IMR-90 (cell line): ENCODE data around the gene CCDC170. TPM values are rescaled to one million over a fixed set of nuclear protein-coding genes. Genes with fewer than 3 reads are reported as not detected.
A peak's percentile ranks its signal among the peaks of the same experiment; 100 is the strongest.

Experiments used
- ATAC-seq: fragments of 200-7000 bp; cut with Tn5 transposase; 2 replicates; pipeline ENCODE4 v1.9.1; 2020; ENCODE audit warnings: low read depth, mild to moderate bottlenecking, moderate library complexity
- BruUV-seq: library from RNA; stranded (reverse); fragments of 400-500 nt; replicated peaks from 2 replicates; lab custom pipeline; 2021; lab: Mats Ljungman, UMichigan
- CTCF ChIA-PET: fragments of 300-600 bp; formaldehyde crosslinking; extraction: SDS; loops from one replicate; lab custom pipeline; 2021; ENCODE audit warnings: antibody characterized with exemption; lab: Yijun Ruan, JAX
- POLR2A ChIA-PET: fragments of 300-600 bp; sonication (Branson Sonifier 250); formaldehyde crosslinking; loops from one replicate; lab custom pipeline; 2022; ENCODE audit warnings: antibody characterized with exemption; ENCODE audit not compliant: unreplicated experiment; lab: Charles Lee
- DNase-seq: peaks from one replicate; pipeline ENCODE4 v3.0.0; 2013
- H2AFZ ChIP-seq: replicated peaks from 2 replicates; pipeline ENCODE3; 2013; ENCODE audit warnings: low read length, mild to moderate bottlenecking; ENCODE audit not compliant: poor library complexity
- H2AK5ac ChIP-seq: 2 replicates; pipeline ENCODE4 v1.6.1; 2013; ENCODE audit warnings: low read depth, low read length, inconsistent platforms
- H2AK9ac ChIP-seq: replicated peaks from 2 replicates; pipeline ENCODE3; 2013; ENCODE audit warnings: mild to moderate bottlenecking, low read depth, low read length, moderate library complexity; ENCODE audit not compliant: poor library complexity
- H2BK120ac ChIP-seq: 2 replicates; pipeline ENCODE4 v1.6.1; 2013; ENCODE audit warnings: low read depth, low read length, inconsistent platforms
- H2BK15ac ChIP-seq: 3 replicates; pipeline ENCODE4 v1.6.1; 2013; ENCODE audit warnings: low read depth, low read length, inconsistent platforms
- H2BK20ac ChIP-seq: 2 replicates; pipeline ENCODE4 v1.6.1; 2013; ENCODE audit warnings: low read depth, mild to moderate bottlenecking, inconsistent platforms, low read length, moderate library complexity
- H2BK5ac ChIP-seq: 2 replicates; pipeline ENCODE4 v1.6.1; 2013; ENCODE audit warnings: mild to moderate bottlenecking, low read depth, low read length, inconsistent platforms; ENCODE audit not compliant: poor library complexity, severe bottlenecking
- H3K14ac ChIP-seq: replicated peaks from 2 replicates; pipeline ENCODE4 v1.6.1; 2013; ENCODE audit warnings: low read depth, low read length, inconsistent platforms
- H3K18ac ChIP-seq: 2 replicates; pipeline ENCODE4 v1.6.1; 2013; ENCODE audit warnings: low read depth, low read length, control low read depth
- H3K23ac ChIP-seq: 2 replicates; pipeline ENCODE4 v1.6.1; 2013; ENCODE audit warnings: low read depth, low read length, inconsistent platforms
- H3K27ac ChIP-seq: 2 replicates; pipeline ENCODE4 v1.5.1; 2013; ENCODE audit warnings: mild to moderate bottlenecking, control low read depth, low read length; ENCODE audit not compliant: insufficient read depth
- H3K27me3 ChIP-seq: 2 replicates; pipeline ENCODE4 v1.6.1; 2013; ENCODE audit warnings: low read length; ENCODE audit not compliant: control insufficient read depth, insufficient read depth
- H3K36me3 ChIP-seq: 2 replicates; pipeline ENCODE4 v1.6.1; 2013; ENCODE audit warnings: low read length, mixed read lengths; ENCODE audit not compliant: control insufficient read depth, insufficient read depth
- H3K4ac ChIP-seq: 2 replicates; pipeline ENCODE4 v1.6.1; 2013; ENCODE audit warnings: low read depth, low read length, inconsistent platforms
- H3K4me1 ChIP-seq: 2 replicates; pipeline ENCODE4 v1.6.1; 2013; ENCODE audit warnings: low read length, mixed read lengths; ENCODE audit not compliant: control insufficient read depth, insufficient read depth
- H3K4me2 ChIP-seq: 2 replicates; pipeline ENCODE4 v1.6.1; 2013; ENCODE audit warnings: low read depth, mild to moderate bottlenecking, control low read depth, low read length, moderate library complexity
- H3K4me3 ChIP-seq: 2 replicates; pipeline ENCODE4 v1.5.1; 2013; ENCODE audit warnings: low read depth, mild to moderate bottlenecking, control low read depth, low read length, moderate library complexity; ENCODE audit not compliant: insufficient read depth
- H3K56ac ChIP-seq: 2 replicates; pipeline ENCODE4 v1.6.1; 2013; ENCODE audit warnings: low read length, inconsistent platforms; ENCODE audit not compliant: insufficient read depth; ENCODE audit errors: extremely low read depth
- H3K79me1 ChIP-seq, 2 experiments: 2 replicates each; pipeline ENCODE4 v1.6.1; 2013; ENCODE audit warnings: low read length in 2 of 2, inconsistent platforms in 1 of 2, low read depth in 1 of 2
- H3K9ac ChIP-seq: 2 replicates; pipeline ENCODE4 v1.6.1; 2013; ENCODE audit warnings: low read depth, low read length, control low read depth
- H3K9me1 ChIP-seq: 2 replicates; pipeline ENCODE4 v1.6.1; 2013; ENCODE audit warnings: low read length, inconsistent platforms; ENCODE audit not compliant: insufficient read depth
- H3K9me3 ChIP-seq: 2 replicates; pipeline ENCODE4 v1.6.1; 2013; ENCODE audit warnings: low read length; ENCODE audit not compliant: control insufficient read depth, insufficient read depth
- H4K20me1 ChIP-seq: 2 replicates; pipeline ENCODE4 v1.6.1; 2013; ENCODE audit warnings: low read length, inconsistent platforms; ENCODE audit not compliant: insufficient read depth
- H4K5ac ChIP-seq: 2 replicates; pipeline ENCODE4 v1.6.1; 2013; ENCODE audit warnings: mild to moderate bottlenecking, low read depth, low read length, control low read depth
- H4K8ac ChIP-seq, 2 experiments: 2 replicates each; pipeline ENCODE4 v1.6.1; 2013; ENCODE audit warnings: low read depth in 2 of 2, low read length in 2 of 2, control low read depth in 1 of 2, inconsistent platforms in 1 of 2
- H4K91ac ChIP-seq: 2 replicates; pipeline ENCODE4 v1.6.1; 2013; ENCODE audit warnings: low read depth, low read length, inconsistent platforms; ENCODE audit not compliant: insufficient read depth
- CEBPB ChIP-seq: IDR thresholded peaks from 2 replicates; pipeline ENCODE4 v1.6.1; 2012; ENCODE audit warnings: low read depth, low read length, improper control_type of control experiment
- MAFK ChIP-seq: IDR thresholded peaks from 2 replicates; pipeline ENCODE4 v1.6.1; 2012; ENCODE audit warnings: low read depth, low read length, improper control_type of control experiment
- MXI1 ChIP-seq: IDR thresholded peaks from 2 replicates; pipeline ENCODE4 v1.6.1; 2012; ENCODE audit warnings: low read depth, mild to moderate bottlenecking, low read length, moderate library complexity, borderline replicate concordance
- POLR2A ChIP-seq: IDR thresholded peaks from 2 replicates; pipeline ENCODE4 v1.6.1; 2012; ENCODE audit warnings: mild to moderate bottlenecking, low read depth, low read length
- RAD21 ChIP-seq: IDR thresholded peaks from 2 replicates; pipeline ENCODE4 v1.6.1; 2012; ENCODE audit warnings: low read length, improper control_type of control experiment
- RCOR1 ChIP-seq: IDR thresholded peaks from 2 replicates; pipeline ENCODE4 v1.6.1; 2012; ENCODE audit warnings: mild to moderate bottlenecking, low read length, improper control_type of control experiment; ENCODE audit not compliant: insufficient replicate concordance
- WGBS, 2 experiments: methylation state at CpG; one replicate each; pipeline versions ENCODE4 v1.1.5 to v1.1.7; 2013; ENCODE audit warnings: missing lambda C conversion rate in 2 of 2; ENCODE audit not compliant: insufficient read length in 1 of 2; ENCODE audit errors: extremely low coverage in 2 of 2; 5-methylcytosine and 5-hydroxymethylcytosine counted together
- dilution Hi-C: fragments of 300-500 bp; cut with HindIII; formaldehyde crosslinking; loops from one replicate; pipeline ENCODE4 v1.14.3; 2018; ENCODE audit warnings: low sequenced_read_pairs; ENCODE audit not compliant: unreplicated experiment
- in situ Hi-C: fragments of 300-500 bp; cut with MboI; formaldehyde crosslinking; loops from 3 replicates; pipeline ENCODE4 v1.14.3; 2019; ENCODE audit warnings: low sequenced_read_pairs, inconsistent platforms, mixed read lengths
- intact Hi-C: fragments of 100-400 bp; cut with micrococcal nuclease; formaldehyde crosslinking; loops from 2 replicates; pipeline ENCODE4 v1.10.0; 2022
- polyA plus RNA-seq, 3 experiments: library from polyadenylated mRNA; depleted of rRNA; stranded (reverse); fragments of >200 nt; gene quantifications; 2 replicates each; pipeline ENCODE4 v1.2.3, GENCODE V29; 2012; ENCODE audit warnings: low replicate concordance in 1 of 3
- total RNA-seq: library from RNA; depleted of rRNA; stranded (reverse); fragments of >200 nt; gene quantifications from 2 replicates; pipeline ENCODE4 v1.2.3, GENCODE V29; 2012
- TF ChIP-seq, protein P1 (sequence below): fragments of 150-350 bp; IDR thresholded peaks from 2 replicates; pipeline ENCODE4 v1.6.1; 2016; ENCODE audit warnings: low read depth, mild to moderate bottlenecking, low read length, moderate library complexity, borderline replicate concordance
- TF ChIP-seq, protein P2 (sequence below): fragments of 150-350 bp; IDR thresholded peaks from 2 replicates; pipeline ENCODE4 v1.6.1; 2017; ENCODE audit warnings: mild to moderate bottlenecking, antibody characterized with exemption, low read length, low read depth

The CCDC170 gene
- total and polyA plus RNA-seq, 2 of the 4 experiments (the other 2 are of a cell fraction) = 0.12 to 0.54 TPM

DNA sequence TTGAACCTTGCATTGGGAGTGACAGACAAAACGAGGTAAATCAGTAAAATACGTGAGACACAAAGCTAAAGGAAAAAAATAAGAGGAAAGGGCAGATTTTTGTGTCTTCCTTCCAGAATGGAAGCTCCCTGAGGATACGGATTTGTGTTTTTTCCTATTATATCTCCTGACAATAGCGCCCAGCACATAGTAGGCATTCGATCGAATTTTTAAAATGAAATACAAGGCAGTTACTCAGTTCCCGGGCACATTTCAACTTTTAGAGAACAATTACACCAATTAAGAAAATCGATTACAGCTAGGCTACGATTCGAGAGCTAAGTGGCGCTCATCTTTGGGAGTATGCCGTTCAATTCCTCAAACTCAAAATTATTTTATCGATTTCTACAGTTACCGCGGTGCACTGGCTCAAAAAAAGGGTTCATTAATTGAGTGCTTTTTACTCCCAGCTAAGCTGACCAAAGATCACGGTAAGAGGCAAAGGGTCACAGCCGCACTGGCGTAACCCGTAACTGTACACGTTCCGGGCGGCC, 42.3 kb upstream of the CCDC170 start (continued):
- TF ChIP-seq, protein P1, sequence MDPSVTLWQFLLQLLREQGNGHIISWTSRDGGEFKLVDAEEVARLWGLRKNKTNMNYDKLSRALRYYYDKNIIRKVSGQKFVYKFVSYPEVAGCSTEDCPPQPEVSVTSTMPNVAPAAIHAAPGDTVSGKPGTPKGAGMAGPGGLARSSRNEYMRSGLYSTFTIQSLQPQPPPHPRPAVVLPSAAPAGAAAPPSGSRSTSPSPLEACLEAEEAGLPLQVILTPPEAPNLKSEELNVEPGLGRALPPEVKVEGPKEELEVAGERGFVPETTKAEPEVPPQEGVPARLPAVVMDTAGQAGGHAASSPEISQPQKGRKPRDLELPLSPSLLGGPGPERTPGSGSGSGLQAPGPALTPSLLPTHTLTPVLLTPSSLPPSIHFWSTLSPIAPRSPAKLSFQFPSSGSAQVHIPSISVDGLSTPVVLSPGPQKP = no peak

DNA sequence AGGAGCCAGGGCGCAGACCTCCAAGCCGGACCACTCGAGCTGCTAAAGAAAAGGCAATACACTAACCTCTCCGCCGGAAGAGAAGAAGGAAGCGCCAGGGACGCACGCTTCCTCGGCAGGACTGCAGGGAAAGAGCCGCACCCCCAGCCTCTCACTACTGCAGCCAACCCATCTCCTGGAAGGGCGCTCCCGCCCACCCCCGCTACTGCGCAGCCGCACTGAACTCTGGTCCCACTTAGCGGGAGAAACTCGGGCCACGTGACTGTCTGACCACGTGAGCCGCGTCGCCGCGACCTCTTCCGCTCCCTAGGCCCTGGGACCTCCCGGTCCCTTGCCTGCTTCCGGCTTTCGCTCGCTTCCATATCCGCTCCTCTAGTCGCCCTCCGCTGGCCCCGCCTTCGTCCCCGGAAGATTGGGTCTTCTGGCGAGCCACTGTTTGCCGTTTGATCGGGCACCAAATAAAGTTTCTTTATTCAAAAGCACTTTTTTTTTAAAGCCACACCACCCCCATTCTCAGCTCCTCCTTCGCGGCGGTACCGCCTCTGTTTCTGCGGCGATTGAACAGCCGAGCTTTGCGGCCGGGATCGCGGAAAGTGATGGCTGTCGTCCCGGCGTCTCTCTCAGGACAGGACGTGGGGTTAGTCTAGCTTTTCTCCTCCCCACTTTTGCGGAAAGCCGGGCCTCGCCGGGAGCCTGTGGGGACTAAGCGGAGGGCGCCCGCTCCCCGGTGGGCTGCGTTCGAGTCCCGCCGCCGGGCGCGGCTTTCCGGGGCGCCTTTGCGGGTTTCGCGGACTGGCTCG, 41.7 kb upstream of the CCDC170 start, which contains the start of gene RMND1:
RMND1 (minus strand) TSS at position 177 of the 800 bp plus-strand sequence. CDS start 6,315 bp downstream, outside the sequence.
- H3K4me3 ChIP-seq = peak within 1 kb of the TSS; percentile 84
- H4K5ac ChIP-seq = peak within 1 kb of the TSS; percentile 41
- H3K27me3 ChIP-seq = no peaks in the 10 kb centered on the region
- BruUV-seq = no TSS peak
- peak within 1 kb of the TSS; percentile 80 for H4K91ac ChIP-seq
- peak within 1 kb of the TSS; percentile 32 to 81 for H4K8ac ChIP-seq
- H2BK120ac ChIP-seq = 0 out of 2 replicates have a peak within 1 kb of the TSS, but pooled peaks have one; percentile 38
- H3K4ac ChIP-seq = peak within 1 kb of the TSS; percentile 84
- ChIA-PET POLR2A (interaction anchor here (0.6 kb wide), 1 partner anchor 122 kb away, joined by 4 read pairs; no protein-coding TSS in a partner anchor), CTCF (interaction anchor here (0.6 kb wide), 1 partner anchor 21 kb away, joined by 3 read pairs; no protein-coding TSS in a partner anchor)
- H3K9ac ChIP-seq = peak within 1 kb of the TSS; percentile 86
- peak within 1 kb of the TSS; percentile 19; the same call in 1 of the 3 replicates for H2BK15ac ChIP-seq
- H3K79me1 ChIP-seq = peaks cover 18 to 36% of the 10 kb centered on the region in 2 experiments
- H3K4me1 ChIP-seq = 0 out of 2 replicates have a peak, but pooled peaks cover 2% of the 10 kb centered on the region
- no peaks in the 10 kb centered on the region; the same call in none of the 2 replicates for H3K9me1 ChIP-seq
- peak; percentile 98 for ATAC-seq
- peak within 1 kb of the TSS; percentile 84 for H3K27ac ChIP-seq
- H3K18ac ChIP-seq = peak within 1 kb of the TSS; percentile 26
- peak within 1 kb of the TSS; percentile 73 for H2AK5ac ChIP-seq
- H3K36me3 ChIP-seq = no peaks in the 10 kb centered on the region; the same call in 1 of the 2 replicates
- no peaks in the 10 kb centered on the region; the same call in 1 of the 2 replicates for H4K20me1 ChIP-seq
- peak; percentile 100 for DNase-seq
- WGBS, 2 experiments = 0% methylated on average over 33 of the region's 74 CpGs; no CpG with 5 or more reads in 1 of the 2 experiments
- in situ Hi-C loops = no loop called here
- peak within 1 kb of the TSS; percentile 93 for H2AFZ ChIP-seq
- H2AK9ac ChIP-seq = peak within 1 kb of the TSS; percentile 92
- dilution Hi-C loops = no loop called here
- intact Hi-C loops = loop anchor here (2.0 kb wide), 1 partner anchor 645 kb away; no protein-coding TSS in a partner anchor
- peak within 1 kb of the TSS; percentile 91 for H3K4me2 ChIP-seq
- no peak within 1 kb of the TSS for H2BK20ac ChIP-seq
- peak within 1 kb of the TSS; percentile 72 for H2BK5ac ChIP-seq
- peak within 1 kb of the TSS; percentile 82 for H3K56ac ChIP-seq
- peak within 1 kb of the TSS; percentile 90 for H3K23ac ChIP-seq
- no peaks in the 10 kb centered on the region for H3K9me3 ChIP-seq
- H3K14ac ChIP-seq = peak within 1 kb of the TSS; percentile 78
- no peak for TF ChIP-seq CEBPB
- peak; percentile 86 for TF ChIP-seq POLR2A
- peak; percentile 98 for TF ChIP-seq MXI1
- no peak for TF ChIP-seq MAFK
- TF ChIP-seq, protein P1 = no peak
- no peak for TF ChIP-seq RCOR1
- no peak for TF ChIP-seq RAD21
- TF ChIP-seq, protein P2, sequence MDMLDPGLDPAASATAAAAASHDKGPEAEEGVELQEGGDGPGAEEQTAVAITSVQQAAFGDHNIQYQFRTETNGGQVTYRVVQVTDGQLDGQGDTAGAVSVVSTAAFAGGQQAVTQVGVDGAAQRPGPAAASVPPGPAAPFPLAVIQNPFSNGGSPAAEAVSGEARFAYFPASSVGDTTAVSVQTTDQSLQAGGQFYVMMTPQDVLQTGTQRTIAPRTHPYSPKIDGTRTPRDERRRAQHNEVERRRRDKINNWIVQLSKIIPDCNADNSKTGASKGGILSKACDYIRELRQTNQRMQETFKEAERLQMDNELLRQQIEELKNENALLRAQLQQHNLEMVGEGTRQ = peak; percentile 100
